Measurements from ENCODE around the gene PRDM2.
A peak's percentile ranks its signal among the peaks of the same experiment; 100 is the strongest.

Gene PRDM2

DNA sequence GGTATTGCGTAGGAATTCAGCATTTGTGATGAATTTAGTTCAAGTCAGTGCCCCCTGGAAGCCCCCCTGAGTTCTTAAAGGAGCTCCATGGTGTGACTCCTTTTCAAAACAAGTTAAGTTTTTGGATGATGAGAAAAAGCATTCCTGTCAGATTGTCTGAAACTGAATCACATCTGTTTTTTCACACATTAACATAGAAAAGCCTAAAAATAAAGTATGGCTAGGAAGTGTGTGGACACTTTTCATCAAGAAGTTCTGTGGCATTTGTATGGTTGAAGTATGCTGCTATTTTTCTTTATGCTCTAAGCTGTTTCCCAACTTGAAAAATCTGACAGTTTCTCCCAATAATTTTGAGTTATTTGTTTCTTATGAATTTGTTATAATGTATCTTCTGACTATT, 33.7 kb downstream of the PRDM2 start:
- no peak for DNase-seq (ENCODE audit: low read depth in 2 of 2)

- DNase-seq (ENCODE audit: low read depth in 2 of 2), result no peak
Measured at GRCh38 chr1:13735168-13735930, 35.4 kb downstream of the PRDM2 start.

DNA sequence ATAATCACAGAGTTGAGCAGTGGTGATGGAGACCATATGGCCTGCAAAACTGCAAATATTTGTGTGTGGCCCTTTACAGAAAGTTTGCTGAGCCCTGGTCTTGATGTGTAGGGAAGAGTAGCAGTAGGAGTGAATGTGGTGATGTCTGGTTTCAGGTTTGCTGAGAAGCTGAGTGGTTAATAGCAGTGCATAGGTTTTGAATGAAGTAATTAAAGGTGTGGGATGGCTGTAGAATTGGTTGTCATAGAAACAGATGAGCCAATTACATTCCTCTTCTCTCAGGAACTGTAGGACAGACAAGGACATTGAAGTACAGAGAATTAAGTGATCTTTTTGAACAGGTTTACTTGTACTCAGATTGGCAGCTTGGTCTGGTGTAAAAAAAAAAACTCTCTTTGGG, 37.4 kb downstream of the PRDM2 start:
- no peak for DNase-seq (ENCODE audit: low read depth in 2 of 2)

DNA sequence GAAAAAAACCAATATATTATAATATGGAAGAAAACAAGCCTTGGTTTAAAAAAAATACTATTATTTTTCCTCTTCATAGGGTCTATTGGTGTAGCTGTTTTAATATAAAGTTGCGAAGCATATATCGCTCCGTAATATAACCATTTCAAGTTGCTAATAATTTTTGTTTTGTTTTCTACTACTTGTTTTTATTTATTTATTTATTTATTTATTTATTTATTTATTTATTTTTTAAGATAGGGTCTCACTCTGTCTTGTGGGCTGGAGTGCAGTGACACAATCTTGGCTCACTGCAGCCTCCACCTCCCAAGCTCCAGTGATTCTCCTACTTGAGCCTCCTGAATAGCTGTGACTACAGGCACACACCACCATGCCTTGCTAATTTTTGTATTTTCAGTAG, 46.4 kb downstream of the PRDM2 start:
- DNase-seq (ENCODE audit: low read depth in 2 of 2), result no peak

DNA sequence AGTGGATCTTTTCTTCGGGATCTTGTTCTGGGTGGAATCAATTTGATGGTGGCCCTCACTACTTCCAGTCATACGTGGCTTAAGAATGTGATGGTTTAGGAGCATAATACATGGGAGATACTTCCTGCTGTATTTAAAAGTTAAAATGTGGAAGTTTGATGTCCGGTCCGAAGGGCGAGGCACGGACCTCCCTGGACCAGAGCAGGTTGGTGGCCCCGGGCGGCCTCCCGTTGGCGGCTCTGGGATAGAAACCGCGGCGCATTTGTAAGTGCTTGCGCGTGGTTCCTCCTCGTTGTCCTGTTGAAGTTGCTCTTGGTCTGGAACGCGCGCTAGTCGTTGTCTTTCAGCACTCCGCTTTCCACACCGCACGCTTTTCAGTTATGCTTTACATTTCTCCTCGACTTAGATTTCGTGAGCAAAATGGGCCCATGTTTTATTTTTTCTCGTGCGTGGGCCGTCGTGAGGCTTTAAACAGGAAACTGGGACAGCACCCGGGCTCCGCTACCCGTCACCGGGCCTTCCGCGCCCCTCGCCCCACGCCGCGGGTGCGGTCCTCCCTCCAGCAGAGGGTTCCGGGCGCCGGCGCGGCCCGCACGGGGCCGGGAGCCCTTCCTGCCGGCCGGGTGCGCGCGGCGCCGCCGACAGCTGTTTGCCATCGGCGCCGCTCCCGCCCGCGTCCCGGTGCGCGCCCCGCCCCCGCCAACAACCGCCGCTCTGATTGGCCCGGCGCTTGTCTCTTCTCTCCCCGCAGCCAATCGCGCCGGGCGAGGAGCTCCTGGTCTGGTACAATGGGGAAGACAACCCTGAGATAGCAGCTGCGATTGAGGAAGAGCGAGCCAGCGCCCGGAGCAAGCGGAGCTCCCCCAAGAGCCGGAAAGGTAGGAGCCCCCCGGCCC, 48.9 kb downstream of the PRDM2 start:
- DNase-seq (ENCODE audit: low read depth in 2 of 2), result peak; percentile 91 to 94

GRCh38 chr1:13749543-13750341, 49.8 kb downstream of the PRDM2 start:
- peak; percentile 8 to 37 for DNase-seq (ENCODE audit: low read depth in 2 of 2)

GRCh38 chr1:13751458-13751871, 51.5 kb downstream of the PRDM2 start:
- no peak for DNase-seq (ENCODE audit: low read depth in 2 of 2)

- DNase-seq (ENCODE audit: low read depth in 2 of 2), result no peak
Measured at GRCh38 chr1:13751985-13752384, 52.0 kb downstream of the PRDM2 start.

DNA sequence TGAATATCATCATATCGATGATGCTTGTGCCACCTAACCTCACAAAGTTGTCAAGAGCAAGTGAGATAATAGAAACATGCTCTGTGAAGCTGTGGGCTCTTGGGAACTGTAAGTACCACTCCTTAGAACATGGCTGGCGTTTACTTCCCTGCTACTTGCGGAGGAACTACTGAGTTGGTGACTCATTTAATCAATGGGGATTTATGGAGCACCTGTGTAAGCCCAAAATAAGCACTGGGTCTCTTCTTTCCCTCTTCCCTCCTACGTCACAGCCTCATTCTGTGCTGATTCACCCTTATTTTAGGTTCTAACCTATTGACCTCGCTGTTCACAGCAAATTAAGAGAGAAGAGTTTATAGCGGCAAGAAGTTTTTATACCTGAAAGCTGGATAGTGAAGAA, 52.9 kb downstream of the PRDM2 start:
- no peak for DNase-seq (ENCODE audit: low read depth in 2 of 2)

DNA sequence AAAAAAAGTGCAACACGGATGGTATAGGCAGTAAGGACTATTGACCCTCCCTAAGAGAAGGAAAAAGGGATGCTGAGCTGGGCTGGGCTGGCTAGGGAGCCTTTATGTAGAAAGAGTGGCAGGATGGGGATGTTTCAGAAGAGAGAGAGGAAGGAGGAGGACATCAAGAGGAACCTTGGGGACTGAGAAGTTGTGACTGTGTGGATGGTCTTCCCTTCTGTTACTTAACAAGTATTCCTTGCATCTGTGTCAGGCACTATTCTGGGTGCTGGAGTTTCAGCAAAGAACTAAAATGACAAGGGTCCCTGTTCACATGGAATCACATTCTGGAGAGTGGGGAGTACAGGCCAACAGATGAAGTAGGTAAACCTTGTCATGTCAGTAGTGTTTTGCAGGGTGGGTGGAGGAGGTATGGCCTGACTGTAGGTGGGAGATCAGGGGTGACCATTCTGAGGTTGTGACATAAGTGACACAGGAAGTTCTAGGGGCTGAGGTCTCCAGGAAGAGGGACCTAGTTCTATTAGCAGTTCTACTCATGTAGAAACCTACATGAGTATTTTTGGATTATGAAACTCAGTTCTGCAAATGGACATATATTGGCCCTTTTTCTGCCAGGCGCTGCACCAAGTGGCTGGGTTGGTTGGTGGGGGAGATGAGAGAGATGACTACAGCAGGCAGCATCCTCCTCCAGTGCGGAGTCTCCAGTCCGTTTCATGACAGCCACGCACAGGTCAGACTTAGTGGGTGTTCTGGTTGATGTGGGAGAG, 53.8 kb downstream of the PRDM2 start:
- DNase-seq (ENCODE audit: low read depth in 2 of 2), result no peak

DNA sequence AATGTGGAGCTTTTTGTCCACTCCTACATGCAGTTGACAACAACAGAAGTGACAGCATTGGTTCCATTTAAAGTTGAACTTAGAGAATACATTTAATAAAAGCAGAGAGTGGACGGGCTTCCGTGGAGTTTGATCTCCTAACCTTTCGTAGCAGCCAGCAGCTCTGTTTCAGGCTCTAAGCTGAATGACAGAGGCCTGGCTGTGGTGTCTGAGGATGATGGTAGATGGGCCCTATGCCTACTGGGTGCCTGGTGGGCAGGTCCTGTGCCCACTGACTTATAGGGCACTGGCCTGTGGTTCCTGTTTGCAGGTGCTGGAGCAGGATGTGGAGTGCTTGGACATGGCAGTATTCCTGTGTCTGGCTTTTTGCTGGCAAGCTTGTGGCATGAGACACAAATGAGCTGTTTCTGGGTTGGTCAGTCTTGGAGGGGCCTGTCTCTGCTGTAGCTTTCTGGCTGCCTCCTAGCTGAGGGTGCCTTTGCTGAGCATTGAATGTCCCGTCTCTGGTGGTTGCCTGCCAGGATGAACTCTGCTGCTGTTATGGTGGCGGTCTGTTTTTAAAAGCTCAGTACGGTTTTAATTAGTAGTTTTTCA, 54.6 kb downstream of the PRDM2 start:
- no peak for DNase-seq (ENCODE audit: low read depth in 2 of 2)

DNA sequence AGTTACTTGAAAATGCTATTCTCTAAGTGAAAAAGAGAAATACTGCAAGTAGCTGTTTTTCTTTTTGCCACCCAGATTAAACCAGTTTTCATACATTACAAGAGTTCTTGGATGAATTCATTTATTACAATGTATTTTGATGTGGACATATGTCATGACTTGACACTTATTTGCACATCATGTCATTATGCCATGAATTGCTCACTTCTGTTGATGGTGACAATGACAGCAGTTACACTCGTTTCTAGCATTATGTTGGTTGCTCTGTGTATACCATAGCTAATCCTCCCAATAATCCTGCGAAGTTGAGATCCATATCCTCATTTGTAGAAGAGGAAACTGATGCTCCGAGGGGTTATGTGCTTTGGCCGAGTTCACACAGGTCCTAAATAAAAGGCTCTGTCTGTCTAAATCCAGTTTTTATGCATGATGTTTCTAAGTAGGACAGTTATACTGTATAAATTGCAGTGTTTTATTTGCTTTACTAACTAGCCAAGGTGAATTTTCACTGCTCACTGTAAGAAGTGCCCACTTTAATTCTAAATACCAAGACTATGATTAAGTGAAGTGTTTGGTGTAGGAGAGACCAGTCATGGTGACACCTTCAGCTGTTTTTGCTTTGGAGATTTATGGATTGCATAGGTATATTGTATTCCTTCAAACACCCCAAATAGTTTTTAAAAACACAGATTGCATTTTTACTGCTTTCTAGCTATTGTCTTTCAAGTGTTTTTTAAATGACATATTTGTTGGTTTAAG, 56.7 kb downstream of the PRDM2 start:
- no peak for DNase-seq (ENCODE audit: low read depth in 2 of 2)

GRCh38 chr1:13757693-13758092, 57.7 kb downstream of the PRDM2 start:
- no peak for DNase-seq (ENCODE audit: low read depth in 2 of 2)

GRCh38 chr1:13759072-13759471, 59.1 kb downstream of the PRDM2 start:
- DNase-seq (ENCODE audit: low read depth in 2 of 2), result no peak

DNA sequence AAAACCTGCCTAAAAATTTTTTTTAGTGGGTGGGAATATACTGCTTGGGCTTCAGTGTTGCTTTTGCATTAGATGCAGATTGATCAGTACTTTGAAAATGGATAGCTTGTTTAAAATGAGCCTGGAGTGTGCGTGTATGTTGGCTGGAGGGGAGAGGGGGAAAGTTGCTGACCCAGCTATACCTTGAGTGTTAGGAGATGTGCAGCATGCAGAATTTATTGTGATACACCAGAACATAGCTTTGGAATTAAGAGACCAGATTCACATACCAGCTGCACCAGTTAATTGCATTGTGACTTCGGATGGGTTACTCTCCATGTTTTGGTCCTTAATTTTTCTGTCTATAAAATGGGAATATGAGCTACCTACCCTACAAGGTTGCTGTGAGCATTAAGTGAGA, 60.4 kb downstream of the PRDM2 start:
- no peak for DNase-seq (ENCODE audit: low read depth in 2 of 2)

DNA sequence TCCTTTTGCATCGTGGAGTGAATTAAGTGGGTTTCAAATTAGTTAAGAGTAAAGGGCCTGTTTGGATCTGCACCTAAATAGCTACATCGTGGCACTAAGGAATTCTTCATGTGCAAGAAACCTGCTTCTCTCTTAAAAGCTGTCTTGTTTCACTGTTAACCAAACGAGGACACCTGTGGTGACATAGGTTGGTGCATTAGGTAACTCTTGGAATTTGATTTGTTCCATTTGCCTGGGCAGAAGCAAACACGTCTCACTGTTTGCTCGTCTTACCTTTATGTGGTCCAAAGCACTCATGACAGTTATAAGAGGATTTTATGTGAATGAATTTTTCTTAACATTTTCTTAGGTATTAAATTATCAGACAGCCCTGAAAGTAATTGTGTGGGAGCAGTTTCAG, 60.9 kb downstream of the PRDM2 start:
- DNase-seq (ENCODE audit: low read depth in 2 of 2), result no peak

- DNase-seq (ENCODE audit: low read depth in 2 of 2), result no peak
Measured at GRCh38 chr1:13761883-13762282, 61.9 kb downstream of the PRDM2 start.

DNA sequence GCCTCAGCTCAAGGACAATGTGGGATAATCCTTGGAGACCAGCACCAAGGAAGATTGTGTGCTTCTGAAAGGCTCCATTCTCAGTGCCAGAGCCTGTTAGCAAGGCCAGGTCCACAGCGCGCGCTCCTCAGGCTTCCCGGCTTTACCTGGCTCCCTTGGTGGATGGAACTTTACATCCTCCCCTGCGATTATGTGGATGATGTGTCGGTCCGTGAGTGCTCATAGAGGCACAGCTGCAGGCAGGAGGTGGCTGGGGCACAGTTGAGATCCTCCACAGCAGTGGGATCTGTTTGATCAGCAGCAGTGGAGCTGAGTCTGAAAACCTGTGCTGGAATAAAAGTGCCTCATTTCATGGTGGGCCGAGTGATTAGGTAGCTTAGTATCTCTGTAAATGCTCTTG, 62.7 kb downstream of the PRDM2 start:
- no peak for DNase-seq (ENCODE audit: low read depth in 2 of 2)

GRCh38 chr1:13763222-13763621, 63.2 kb downstream of the PRDM2 start:
- DNase-seq (ENCODE audit: low read depth in 2 of 2), result no peak

DNA sequence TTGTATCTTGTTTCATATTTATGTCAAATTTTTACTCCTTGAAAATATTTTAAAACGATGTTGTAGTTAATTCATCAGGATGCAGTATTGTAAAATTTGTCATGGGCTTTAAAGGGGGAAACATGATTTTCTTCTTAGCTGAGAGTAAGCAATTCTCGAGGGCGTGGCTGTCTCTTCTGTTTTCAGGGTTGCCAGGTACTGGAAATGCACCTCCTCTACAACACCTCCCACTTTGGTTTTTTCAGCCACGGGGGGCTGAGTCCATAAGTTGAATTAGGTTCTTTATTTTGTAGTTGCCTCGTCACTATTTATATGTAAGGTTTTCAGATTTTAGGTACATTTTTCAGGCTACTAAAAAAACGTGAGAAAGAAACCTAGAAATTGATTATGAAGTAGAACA, 64.0 kb downstream of the PRDM2 start:
- no peak for DNase-seq (ENCODE audit: low read depth in 2 of 2)
